WTC11 (cell line): ENCODE data around the gene ZFAND5.

Source experiments
- ATF1 ChIP-seq: sonication (generic); formaldehyde crosslinking; IDR thresholded peaks from 2 replicates; pipeline ENCODE4 v1.8.1; 2023; ENCODE audit warnings: mild to moderate bottlenecking, moderate library complexity, missing genetic modification reagents
- FOXK1 ChIP-seq: sonication (generic); formaldehyde crosslinking; IDR thresholded peaks from 2 replicates; pipeline ENCODE4 v1.8.0; 2022; ENCODE audit warnings: mild to moderate bottlenecking, moderate library complexity, missing genetic modification reagents
- JUN ChIP-seq: sonication (generic); formaldehyde crosslinking; IDR thresholded peaks from 2 replicates; pipeline ENCODE4 v1.8.0; 2023; ENCODE audit warnings: mild to moderate bottlenecking, missing genetic modification reagents
- NFYB ChIP-seq: sonication (generic); formaldehyde crosslinking; conservative IDR thresholded peaks from 2 replicates; pipeline ENCODE4 v1.8.0; 2022; ENCODE audit warnings: low read depth, missing genetic modification reagents
- NR2C2 ChIP-seq: sonication (generic); formaldehyde crosslinking; IDR thresholded peaks from 2 replicates; pipeline ENCODE4 v1.8.0; 2022; ENCODE audit warnings: mild to moderate bottlenecking, missing genetic modification reagents
- RELA ChIP-seq: sonication (generic); formaldehyde crosslinking; IDR thresholded peaks from 2 replicates; pipeline ENCODE4 v1.8.1; 2022; ENCODE audit warnings: missing genetic modification reagents, mild to moderate bottlenecking, borderline replicate concordance
- USF2 ChIP-seq: sonication (generic); formaldehyde crosslinking; IDR thresholded peaks from 2 replicates; pipeline ENCODE4 v1.8.1; 2023; ENCODE audit warnings: mild to moderate bottlenecking, missing genetic modification reagents, moderate library complexity
- ZNF138 ChIP-seq: sonication (generic); formaldehyde crosslinking; conservative IDR thresholded peaks from 2 replicates; pipeline ENCODE4 v1.8.1; 2022; ENCODE audit warnings: mild to moderate bottlenecking, moderate library complexity, missing genetic modification reagents
- ZSCAN18 ChIP-seq: fragments of 250-450 bp; sonication (Bioruptor Pico); IDR thresholded peaks from 2 replicates; pipeline ENCODE4 v2.1.2; 2022; ENCODE audit warnings: mild to moderate bottlenecking, moderate library complexity
- TF ChIP-seq, protein P1 (sequence below): fragments of 200-600 bp; IDR thresholded peaks from 2 replicates; pipeline ENCODE4 v1.8.0; 2022; ENCODE audit warnings: antibody characterized with exemption
- TF ChIP-seq, protein P2 (sequence below): sonication (generic); formaldehyde crosslinking; IDR thresholded peaks from 2 replicates; pipeline ENCODE4 v1.8.1; 2022; ENCODE audit warnings: mild to moderate bottlenecking, missing genetic modification reagents, moderate library complexity, borderline replicate concordance

DNA sequence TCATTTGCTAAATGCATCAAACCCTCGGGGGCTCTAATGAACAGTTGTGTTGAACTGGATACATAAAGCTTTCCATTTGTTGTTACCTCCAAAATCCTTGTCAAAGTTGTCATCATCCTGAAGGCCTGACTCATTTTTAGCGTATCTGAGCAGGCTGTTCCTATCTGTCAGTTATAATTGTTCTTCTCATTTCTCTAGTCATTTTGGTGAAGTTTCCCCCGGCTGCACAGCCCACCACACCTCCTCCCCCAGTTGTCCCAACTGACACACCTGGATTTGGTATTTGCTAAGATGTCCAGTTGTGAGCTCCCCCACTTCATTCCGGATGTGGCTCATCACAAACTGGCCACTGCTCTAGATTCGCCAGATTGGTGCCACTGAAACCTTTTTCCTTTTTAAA is 27.7 kb downstream of the ZFAND5 start:
- TF ChIP-seq, protein P1, sequence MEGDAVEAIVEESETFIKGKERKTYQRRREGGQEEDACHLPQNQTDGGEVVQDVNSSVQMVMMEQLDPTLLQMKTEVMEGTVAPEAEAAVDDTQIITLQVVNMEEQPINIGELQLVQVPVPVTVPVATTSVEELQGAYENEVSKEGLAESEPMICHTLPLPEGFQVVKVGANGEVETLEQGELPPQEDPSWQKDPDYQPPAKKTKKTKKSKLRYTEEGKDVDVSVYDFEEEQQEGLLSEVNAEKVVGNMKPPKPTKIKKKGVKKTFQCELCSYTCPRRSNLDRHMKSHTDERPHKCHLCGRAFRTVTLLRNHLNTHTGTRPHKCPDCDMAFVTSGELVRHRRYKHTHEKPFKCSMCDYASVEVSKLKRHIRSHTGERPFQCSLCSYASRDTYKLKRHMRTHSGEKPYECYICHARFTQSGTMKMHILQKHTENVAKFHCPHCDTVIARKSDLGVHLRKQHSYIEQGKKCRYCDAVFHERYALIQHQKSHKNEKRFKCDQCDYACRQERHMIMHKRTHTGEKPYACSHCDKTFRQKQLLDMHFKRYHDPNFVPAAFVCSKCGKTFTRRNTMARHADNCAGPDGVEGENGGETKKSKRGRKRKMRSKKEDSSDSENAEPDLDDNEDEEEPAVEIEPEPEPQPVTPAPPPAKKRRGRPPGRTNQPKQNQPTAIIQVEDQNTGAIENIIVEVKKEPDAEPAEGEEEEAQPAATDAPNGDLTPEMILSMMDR = no peak
- no peak for TF ChIP-seq RELA (CRISPR knock-in tag)
- TF ChIP-seq USF2 (CRISPR knock-in tag) = no peak
- no peak for TF ChIP-seq NFYB (CRISPR knock-in tag)
- TF ChIP-seq ATF1 (CRISPR knock-in tag) = no peak
- TF ChIP-seq ZNF138 = no peak
- TF ChIP-seq, protein P2, sequence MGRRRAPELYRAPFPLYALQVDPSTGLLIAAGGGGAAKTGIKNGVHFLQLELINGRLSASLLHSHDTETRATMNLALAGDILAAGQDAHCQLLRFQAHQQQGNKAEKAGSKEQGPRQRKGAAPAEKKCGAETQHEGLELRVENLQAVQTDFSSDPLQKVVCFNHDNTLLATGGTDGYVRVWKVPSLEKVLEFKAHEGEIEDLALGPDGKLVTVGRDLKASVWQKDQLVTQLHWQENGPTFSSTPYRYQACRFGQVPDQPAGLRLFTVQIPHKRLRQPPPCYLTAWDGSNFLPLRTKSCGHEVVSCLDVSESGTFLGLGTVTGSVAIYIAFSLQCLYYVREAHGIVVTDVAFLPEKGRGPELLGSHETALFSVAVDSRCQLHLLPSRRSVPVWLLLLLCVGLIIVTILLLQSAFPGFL (CRISPR knock-in tag) = no peak
- no peak for TF ChIP-seq FOXK1 (CRISPR knock-in tag)
- no peak for TF ChIP-seq ZSCAN18 (CRISPR knock-in tag)
- no peak for TF ChIP-seq JUN (CRISPR knock-in tag)
- no peak for TF ChIP-seq NR2C2 (CRISPR knock-in tag)
